GM21423 (cell line): ENCODE measurements around the gene NYAP1.
"Not testable (repeated sequence)": the region's sequence is repeated elsewhere in the genome, so short reads cannot be mapped to it uniquely, and the experiment has no call there.

Source experiments
- ATAC-seq: cut with Tn5 transposase; IDR thresholded peaks from one replicate; pipeline ENCODE4 v1.9.1; 2021; ENCODE audit warnings: mild to moderate bottlenecking, moderate library complexity; ENCODE audit not compliant: unreplicated experiment

Gene NYAP1

GRCh38 chr7:100481466-100481865 is 2.3 kb upstream of the NYAP1 start:
- ATAC-seq, result no peak

- no peak for ATAC-seq
Observed at GRCh38 chr7:100482728-100483089, 1.0 kb upstream of the NYAP1 start.

GRCh38 chr7:100483090-100483721 is 521 bp upstream of the NYAP1 start:
- ATAC-seq, result peak; percentile 40

- no peak for ATAC-seq
Observed at GRCh38 chr7:100484673-100485045, 932 bp downstream of the NYAP1 start.

GRCh38 chr7:100485471-100485876 is 1.7 kb downstream of the NYAP1 start:
- no peak for ATAC-seq

- ATAC-seq, result no peak
Observed at GRCh38 chr7:100486111-100486636, 2.4 kb downstream of the NYAP1 start.

- no peak for ATAC-seq
Observed at GRCh38 chr7:100486753-100487446, 3.2 kb downstream of the NYAP1 start.

GRCh38 chr7:100488333-100489095 is 4.8 kb downstream of the NYAP1 start:
- ATAC-seq, result no peak

- no peak for ATAC-seq
Observed at GRCh38 chr7:100489121-100489520, 5.4 kb downstream of the NYAP1 start.

GRCh38 chr7:100489824-100490223 is 6.1 kb downstream of the NYAP1 start:
- ATAC-seq, result no peak

GRCh38 chr7:100490483-100491191 is 6.9 kb downstream of the NYAP1 start:
- ATAC-seq, result no peak

GRCh38 chr7:100491192-100491578 is 7.5 kb downstream of the NYAP1 start:
- ATAC-seq, result no peak

- ATAC-seq, result no peak
Observed at GRCh38 chr7:100492738-100493475, 9.2 kb downstream of the NYAP1 start.

GRCh38 chr7:100493476-100494264 is 9.9 kb downstream of the NYAP1 start:
- no peak for ATAC-seq

- ATAC-seq, result no peak
Observed at GRCh38 chr7:100496509-100496908, 12.8 kb downstream of the NYAP1 start.

GRCh38 chr7:100500743-100501142 is 17.0 kb downstream of the NYAP1 start:
- not testable (repeated sequence) for ATAC-seq

GRCh38 chr7:100504031-100504430 is 20.3 kb downstream of the NYAP1 start:
- ATAC-seq, result not testable (repeated sequence)

GRCh38 chr7:100504887-100505611 is 21.3 kb downstream of the NYAP1 start:
- ATAC-seq, result no peak

- no peak for ATAC-seq
Observed at GRCh38 chr7:100506356-100506923, 22.7 kb downstream of the NYAP1 start.
